Hair follicular keratinocyte (primary cell): Measurements from ENCODE around the gene CLN6. TPM values are rescaled to one million over a fixed set of nuclear protein-coding genes. Genes with fewer than 3 reads are reported as not detected.

ENCODE experiments used
- total RNA-seq: library from RNA; depleted of rRNA; stranded (reverse); fragments of >200 nt; gene quantifications from 2 replicates; pipeline ENCODE4 v1.2.3, GENCODE V29; 2015

CLN6 gene
- 13.4 and 33.8 TPM in 2 replicates for total RNA-seq

DNA sequence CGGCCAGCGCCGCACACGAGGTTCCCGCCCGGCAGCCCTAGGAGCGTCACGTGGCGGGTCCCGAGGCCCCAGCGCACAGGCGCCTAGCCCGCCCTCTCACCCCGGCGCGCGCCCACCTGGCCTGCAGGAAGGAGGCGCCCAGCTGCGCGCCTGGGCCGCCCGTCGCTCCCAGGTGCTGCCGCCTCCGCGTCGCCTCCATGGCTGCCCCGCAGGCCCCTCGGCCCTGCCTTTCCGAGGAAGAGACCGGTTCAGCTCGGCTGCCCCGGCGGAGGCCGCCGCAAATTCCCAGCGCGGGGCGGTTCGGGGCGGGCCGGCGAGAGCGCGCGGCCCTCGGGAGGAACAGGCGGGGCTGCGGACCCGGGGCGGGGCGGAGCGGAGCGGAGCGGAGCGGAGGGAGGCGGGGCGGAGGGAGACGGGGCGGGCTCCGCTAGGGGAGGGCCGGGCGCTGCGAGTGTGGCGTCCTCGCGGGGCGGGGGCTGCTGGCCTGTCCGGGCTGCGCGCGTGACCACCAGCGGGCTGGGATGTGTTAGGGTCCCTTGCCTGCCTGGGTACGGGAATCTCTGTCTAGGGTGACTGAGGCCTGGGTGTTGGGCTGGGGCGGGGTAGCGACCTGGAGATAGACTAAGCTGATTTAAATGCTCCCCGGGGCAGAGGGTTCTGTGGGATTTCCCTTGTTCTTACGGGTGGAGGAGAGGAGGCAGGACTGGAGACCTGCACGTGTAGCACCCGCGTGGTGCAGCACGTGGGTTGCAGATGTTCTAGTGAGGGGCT lies at the start of gene CLN6:
Gene CLN6 (minus strand): TSS at position 343 of the 771 bp plus-strand sequence. CDS start 144 bp downstream, at position 199.

DNA sequence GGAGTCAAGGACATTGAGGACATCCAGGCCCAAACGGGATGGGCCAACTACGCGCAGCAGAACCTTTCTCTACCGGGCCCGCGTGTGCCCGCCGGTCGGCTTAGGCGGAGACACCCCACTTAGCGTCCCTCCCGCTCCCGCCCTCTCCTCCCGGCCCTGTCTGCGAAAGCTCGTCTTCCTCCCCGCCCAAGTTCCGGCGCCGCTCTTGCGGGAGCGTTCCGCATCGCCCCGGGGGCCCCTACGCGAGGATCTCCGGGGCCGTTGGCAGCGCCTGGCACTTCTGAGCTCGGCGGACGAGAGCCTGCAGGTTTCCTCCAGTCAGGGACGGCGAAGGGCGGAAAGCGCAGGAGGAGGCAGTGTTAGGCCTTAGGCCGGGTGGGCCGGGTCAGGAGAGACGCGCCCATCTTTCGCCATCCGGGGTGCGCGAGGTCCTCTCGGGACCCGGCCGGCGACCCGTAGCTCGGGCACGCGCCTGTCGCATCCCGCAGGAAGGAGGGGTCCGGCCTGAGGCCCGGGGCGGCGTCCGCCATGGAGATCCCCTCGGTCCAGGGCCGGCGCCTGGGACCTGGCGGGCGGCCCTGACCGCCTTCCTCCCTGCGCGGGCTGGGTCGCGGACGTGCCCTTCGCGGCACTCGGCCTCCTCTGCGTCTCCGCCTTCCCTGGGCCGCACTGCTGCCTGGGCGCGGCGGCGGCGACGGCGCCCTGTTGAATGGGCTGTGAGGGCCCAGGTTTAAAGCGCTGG lies 48.2 kb upstream of the CLN6 start, which contains the start of gene FEM1B:
Gene FEM1B (plus strand): TSS at position 143 of the 742 bp plus-strand sequence. CDS start 673 bp downstream, outside the sequence.

DNA sequence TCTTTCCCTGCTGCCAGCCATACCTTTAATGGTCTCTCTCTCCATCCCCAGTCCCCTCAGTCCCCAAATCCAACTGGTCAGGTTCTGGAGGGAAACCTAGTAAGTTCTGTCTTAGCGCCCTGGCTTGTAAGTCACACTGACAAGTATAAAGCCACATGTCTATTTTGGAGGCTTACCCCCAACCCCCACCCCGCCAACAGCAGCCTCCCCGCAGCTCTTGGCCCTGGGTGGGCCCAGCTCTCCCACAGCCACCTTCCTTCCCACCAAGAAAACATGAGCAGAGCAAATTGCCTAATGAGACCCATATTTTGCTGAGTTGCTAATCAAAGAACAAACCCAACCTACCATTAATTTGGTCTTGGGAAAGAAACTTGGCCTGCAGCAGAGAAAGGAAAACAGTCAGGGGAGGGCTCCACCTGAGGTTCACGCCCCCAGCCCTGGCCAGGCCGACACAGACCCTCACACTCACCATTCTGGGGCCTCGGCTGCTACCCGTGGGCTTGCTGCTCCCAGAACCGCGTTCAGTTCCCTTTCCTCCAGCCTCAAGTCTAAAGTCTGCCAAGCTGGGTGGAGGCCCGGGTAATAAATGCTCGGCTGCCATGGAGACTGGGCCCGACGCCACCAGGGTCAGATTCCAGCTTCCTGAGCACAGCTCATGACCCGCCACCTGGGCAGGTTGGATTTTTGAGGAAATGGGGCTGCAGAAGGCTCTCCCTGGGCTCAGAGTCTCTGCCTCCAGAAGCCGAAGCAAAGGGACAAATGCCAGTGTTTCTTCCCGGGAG lies 24.6 kb downstream of the CLN6 start, which contains the start of gene CALML4:
Gene CALML4 (minus strand): TSS at position 557 of the 782 bp plus-strand sequence. CDS start 85 bp downstream, at position 472.

Other genes starting within 250 kb of the CLN6 start
- 9.0 and 9.3 TPM in 2 replicates for gene PIAS1, start 175.4 kb downstream of the CLN6 start, total RNA-seq
- 2.1 and 2.9 TPM in 2 replicates for gene CALML4, start 24.4 kb downstream of the CLN6 start, total RNA-seq
- 27.1 and 40.2 TPM in 2 replicates for gene FEM1B, start 48.0 kb upstream of the CLN6 start, total RNA-seq
- 0.08 and 0.27 TPM in 2 replicates for gene ITGA11, start 202.4 kb upstream of the CLN6 start, total RNA-seq